Retina (tissue), 1 donor: ENCODE data around the gene DLG1.

Experiments used
- DNase-seq: peaks from one replicate; pipeline ENCODE4 v3.0.0-alpha.2; 2016

DLG1 gene

GRCh38 chr3:197011780-197012539, 286.5 kb downstream of the DLG1 start:
- DNase-seq, result no peak

GRCh38 chr3:197010556-197011351, 287.7 kb downstream of the DLG1 start:
- no peak for DNase-seq

GRCh38 chr3:197009532-197010019, 288.8 kb downstream of the DLG1 start:
- DNase-seq, result no peak

GRCh38 chr3:197008436-197009209, 289.8 kb downstream of the DLG1 start:
- DNase-seq, result no peak

GRCh38 chr3:197007953-197008352, 290.5 kb downstream of the DLG1 start:
- DNase-seq, result no peak

- DNase-seq, result no peak
Measured at GRCh38 chr3:197007296-197007940, 291.0 kb downstream of the DLG1 start.

- no peak for DNase-seq
Measured at GRCh38 chr3:197006860-197007259, 291.6 kb downstream of the DLG1 start.

- no peak for DNase-seq
Measured at GRCh38 chr3:197006446-197006845, 292.0 kb downstream of the DLG1 start.

- peak; percentile 65 for DNase-seq
Measured at GRCh38 chr3:197003461-197004385, 294.7 kb downstream of the DLG1 start.

GRCh38 chr3:197002701-197003454, 295.5 kb downstream of the DLG1 start:
- DNase-seq, result peak; percentile 77

GRCh38 chr3:197001972-197002700, 296.3 kb downstream of the DLG1 start:
- DNase-seq, result peak; percentile 62

GRCh38 chr3:197001106-197001971, 297.1 kb downstream of the DLG1 start:
- no peak for DNase-seq

- DNase-seq, result no peak
Measured at GRCh38 chr3:197000211-197000610, 298.2 kb downstream of the DLG1 start.

GRCh38 chr3:196998966-196999760, 299.2 kb downstream of the DLG1 start:
- DNase-seq, result no peak

GRCh38 chr3:196997311-196997710, 301.1 kb downstream of the DLG1 start:
- no peak for DNase-seq

- DNase-seq, result no peak
Measured at GRCh38 chr3:196996454-196997265, 301.8 kb downstream of the DLG1 start.

GRCh38 chr3:196995646-196996355, 302.6 kb downstream of the DLG1 start:
- no peak for DNase-seq
